GM12874 (cell line): Measurements from ENCODE around the gene TMEM38B.

ENCODE experiments used
- CTCF ChIP-seq: IDR thresholded peaks from 2 replicates; pipeline ENCODE4 v1.5.1; 2011; ENCODE audit warnings: low read depth, mild to moderate bottlenecking, control low read depth, low read length, moderate library complexity; ENCODE audit not compliant: insufficient read depth

TMEM38B gene

GRCh38 chr9:105712773-105713172 is 18.4 kb downstream of the TMEM38B start:
- TF ChIP-seq CTCF: no peak

- TF ChIP-seq CTCF: no peak
Measured at GRCh38 chr9:105713260-105714019, 19.1 kb downstream of the TMEM38B start.

- TF ChIP-seq CTCF: no peak
Measured at GRCh38 chr9:105714020-105714331, 19.6 kb downstream of the TMEM38B start.

GRCh38 chr9:105716146-105716545 is 21.8 kb downstream of the TMEM38B start:
- no peak for TF ChIP-seq CTCF

- no peak for TF ChIP-seq CTCF
Measured at GRCh38 chr9:105722099-105722498, 27.8 kb downstream of the TMEM38B start.

GRCh38 chr9:105725370-105725769 is 31.0 kb downstream of the TMEM38B start:
- no peak for TF ChIP-seq CTCF

GRCh38 chr9:105735366-105735765 is 41.0 kb downstream of the TMEM38B start:
- TF ChIP-seq CTCF: no peak
